Sigmoid colon (tissue), 4 donors: Measurements from ENCODE around the gene FMO2.

ENCODE experiments used
- CTCF ChIP-seq, 4 experiments: fragments of 450-650 bp in 3 of 4; fragments of 200-600 bp in 1 of 4; IDR thresholded peaks; one replicate each; pipeline ENCODE4 v1.5.1; 2016 to 2019; ENCODE audit warnings: antibody characterized with exemption in 4 of 4, mild to moderate bottlenecking in 3 of 4, moderate library complexity in 2 of 4
- EP300 ChIP-seq, 4 donors: sonication (generic); formaldehyde crosslinking; IDR thresholded peaks; one replicate each; pipeline ENCODE4 v1.6.1; 2017; ENCODE audit warnings: antibody characterized with exemption in 4 of 4
- POLR2A ChIP-seq, 2 donors: fragments of 450-650 bp; IDR thresholded peaks; one replicate each; pipeline ENCODE4 v1.6.1; 2016; ENCODE audit warnings: antibody characterized with exemption in 2 of 2, mild to moderate bottlenecking in 2 of 2, moderate library complexity in 2 of 2

GRCh38 chr1:171210355-171210754 is 25.3 kb downstream of the FMO2 start:
- no peak for TF ChIP-seq EP300 (IDR thresholded peaks at IDR 0.05)
- no peak for TF ChIP-seq CTCF (IDR thresholded peaks at IDR 0.05)
- no peak for TF ChIP-seq POLR2A (IDR thresholded peaks at IDR 0.05)
